HG03439 (cell line): ENCODE results near the gene NEGR1.
A peak's percentile ranks its signal among the peaks of the same experiment; 100 is the strongest.

ENCODE experiments used
- ATAC-seq: cut with Tn5 transposase; IDR thresholded peaks from one replicate; pipeline ENCODE4 v1.9.1; 2021; ENCODE audit warnings: mild to moderate bottlenecking, moderate library complexity; ENCODE audit not compliant: unreplicated experiment

The NEGR1 gene

DNA sequence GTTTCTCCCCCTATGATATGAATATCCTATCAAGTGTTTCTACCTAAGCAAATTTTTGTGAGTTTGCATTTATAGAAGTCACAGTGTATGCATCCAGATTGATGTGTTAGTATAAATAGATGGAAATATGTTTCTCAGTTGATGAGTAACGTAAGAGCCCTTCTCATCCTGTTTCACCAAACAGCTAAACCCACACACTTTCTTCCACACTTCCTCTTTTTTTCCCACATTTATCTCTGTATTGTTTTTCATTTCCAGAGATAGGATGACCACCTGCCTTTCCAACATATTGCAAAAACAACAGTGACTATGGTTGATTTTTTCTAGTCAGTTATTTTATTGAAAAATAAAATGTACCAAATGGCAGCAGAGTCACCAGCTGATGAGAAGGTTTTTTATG is 490.1 kb downstream of the NEGR1 start:
- no peak for ATAC-seq

DNA sequence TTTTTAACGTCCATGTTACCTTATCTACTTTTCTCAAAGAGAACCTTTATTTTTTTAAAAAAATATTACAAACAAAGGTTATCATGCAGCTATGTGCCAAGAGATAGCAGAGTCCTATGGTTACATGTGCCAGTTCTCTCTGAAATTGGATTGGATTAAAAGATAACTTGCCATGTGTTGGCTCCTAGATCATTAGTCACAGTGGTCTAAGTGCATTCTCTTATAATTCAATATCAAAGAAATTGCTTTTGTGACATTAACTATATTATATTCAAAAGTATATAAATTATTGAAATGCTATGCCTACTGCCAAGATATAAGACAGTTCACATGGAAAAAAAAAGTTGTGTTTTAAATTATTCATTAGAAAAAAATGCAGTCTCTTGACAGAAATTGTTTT is 494.2 kb downstream of the NEGR1 start:
- ATAC-seq, result no peak

DNA sequence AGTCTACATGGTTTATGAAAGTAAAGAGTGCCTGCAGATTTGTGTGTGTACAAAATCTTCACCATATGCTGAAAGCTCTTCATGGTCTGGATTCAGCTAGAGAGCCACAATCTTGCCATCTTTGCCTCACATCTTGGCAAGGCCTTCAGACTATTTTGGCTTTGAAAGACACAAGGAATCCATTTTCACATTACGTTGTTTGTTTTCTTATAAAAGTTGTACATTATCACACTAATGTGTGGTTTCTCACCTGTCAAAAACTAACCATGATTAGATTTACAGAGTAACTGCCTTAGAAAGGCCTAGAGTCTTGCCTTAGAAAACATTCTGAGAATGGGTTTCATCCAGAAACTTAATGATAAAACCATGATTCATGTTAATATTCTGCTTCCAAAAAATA is 494.6 kb downstream of the NEGR1 start:
- ATAC-seq, result no peak

DNA sequence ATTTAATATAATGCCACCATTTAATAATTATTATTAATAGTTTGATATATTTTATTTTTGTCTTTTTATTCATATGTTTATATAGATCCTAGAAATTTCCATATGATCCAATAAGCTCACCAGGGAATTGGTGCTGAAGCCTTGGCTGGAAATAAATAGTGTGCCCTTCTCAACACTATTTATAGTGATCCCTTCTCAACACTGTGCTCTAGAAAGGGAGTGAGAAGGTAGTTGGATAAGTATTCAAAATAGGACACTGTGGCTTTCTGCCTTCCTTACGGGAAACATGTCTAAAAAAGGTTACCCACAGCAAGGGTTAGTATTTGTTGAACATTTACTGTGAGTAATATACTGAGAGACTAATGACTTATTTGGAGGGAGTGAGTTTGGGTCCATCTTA is 496.1 kb downstream of the NEGR1 start:
- ATAC-seq, result no peak

DNA sequence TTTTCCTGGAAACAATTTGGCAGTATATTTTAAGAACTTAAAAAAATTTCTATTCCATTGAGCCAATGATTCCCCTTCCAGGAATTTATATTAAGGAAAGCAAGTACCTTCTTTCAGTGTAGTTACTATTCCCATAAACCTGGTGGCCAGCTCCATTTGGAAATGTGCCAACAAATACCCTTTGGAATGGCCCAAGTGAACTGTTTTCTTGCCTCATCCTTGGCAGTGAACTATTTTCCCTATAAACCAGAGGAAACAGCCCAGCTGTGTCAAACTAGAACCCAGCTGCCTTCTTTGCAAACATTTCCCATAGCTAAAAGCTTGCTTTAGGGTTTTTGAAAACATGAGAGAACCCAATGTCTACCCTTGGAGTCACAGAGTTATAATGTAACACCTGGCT is 496.9 kb downstream of the NEGR1 start:
- no peak for ATAC-seq

DNA sequence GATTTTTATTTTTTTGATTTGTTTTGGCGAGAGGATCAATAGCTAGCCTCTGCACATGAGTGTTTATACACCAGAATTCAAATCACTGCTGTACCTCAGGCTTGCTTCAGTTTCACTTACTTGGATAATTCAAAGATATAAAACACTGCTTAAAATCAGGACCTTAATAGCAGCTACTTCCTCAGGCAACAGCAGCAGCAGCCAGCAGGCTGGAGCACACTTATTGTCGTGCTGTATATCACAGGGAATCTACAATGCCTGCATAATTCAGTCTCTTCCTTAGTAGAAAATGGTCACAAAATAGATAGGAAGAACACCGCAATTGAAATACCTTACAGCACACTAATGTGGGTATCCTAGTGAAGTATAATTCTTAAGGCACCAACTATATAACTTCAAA is 497.3 kb downstream of the NEGR1 start:
- no peak for ATAC-seq

DNA sequence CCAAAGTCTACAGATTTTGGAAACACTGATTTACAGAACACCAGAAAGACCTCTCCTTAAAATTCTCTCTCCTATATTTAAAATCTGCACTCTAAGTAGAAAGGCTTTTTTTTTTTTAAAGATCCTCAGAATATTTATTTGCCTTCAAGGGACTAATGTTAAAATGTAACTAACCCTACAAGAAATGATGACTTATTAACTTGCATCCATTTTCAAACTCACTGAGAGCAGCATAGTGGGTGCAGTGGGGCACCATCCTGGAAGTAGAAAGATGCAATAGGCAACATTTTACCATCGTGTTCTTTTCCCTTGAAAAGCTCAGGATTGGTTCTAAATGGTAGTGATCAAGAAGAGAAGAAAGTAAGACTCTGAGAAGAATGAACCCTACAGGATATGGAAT is 498.1 kb downstream of the NEGR1 start:
- ATAC-seq, result no peak

DNA sequence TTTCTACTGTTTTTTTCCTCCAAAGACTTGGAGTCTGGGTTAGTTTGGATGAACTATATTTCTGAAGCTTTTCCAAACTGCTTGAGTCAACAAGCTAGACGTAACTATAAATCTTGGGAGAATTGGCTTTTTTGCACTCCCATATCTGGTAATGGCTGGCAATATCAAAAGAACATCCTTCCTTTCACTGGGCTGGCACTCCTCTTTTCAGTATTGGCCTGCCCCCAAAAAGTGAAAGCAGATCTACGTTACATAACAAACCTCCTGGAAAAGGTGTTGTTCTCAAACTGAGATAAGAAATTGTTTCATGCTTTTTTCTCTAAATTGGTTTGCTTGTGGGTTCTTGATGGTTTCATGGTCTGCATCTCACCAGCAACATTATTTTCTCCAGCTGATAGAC is 499.3 kb downstream of the NEGR1 start:
- no peak for ATAC-seq

DNA sequence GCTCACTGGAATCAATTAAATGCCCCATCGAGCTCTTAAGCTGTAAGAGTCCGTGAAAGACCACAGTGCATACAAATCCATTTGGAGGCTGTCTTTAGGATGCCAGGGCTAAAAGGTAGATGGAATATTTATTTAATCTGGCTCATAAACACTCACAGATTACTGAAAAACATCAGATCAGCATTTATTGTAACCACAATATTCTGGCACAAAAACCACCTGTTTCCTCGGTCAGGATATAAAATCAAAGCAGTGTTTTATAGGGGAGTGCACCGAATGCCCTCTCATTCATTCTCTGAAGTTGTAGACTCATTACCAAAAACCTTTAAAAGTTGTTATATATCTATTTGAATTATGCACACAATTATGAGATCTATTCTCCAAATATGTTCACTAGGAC is 500.9 kb downstream of the NEGR1 start:
- ATAC-seq, result no peak

DNA sequence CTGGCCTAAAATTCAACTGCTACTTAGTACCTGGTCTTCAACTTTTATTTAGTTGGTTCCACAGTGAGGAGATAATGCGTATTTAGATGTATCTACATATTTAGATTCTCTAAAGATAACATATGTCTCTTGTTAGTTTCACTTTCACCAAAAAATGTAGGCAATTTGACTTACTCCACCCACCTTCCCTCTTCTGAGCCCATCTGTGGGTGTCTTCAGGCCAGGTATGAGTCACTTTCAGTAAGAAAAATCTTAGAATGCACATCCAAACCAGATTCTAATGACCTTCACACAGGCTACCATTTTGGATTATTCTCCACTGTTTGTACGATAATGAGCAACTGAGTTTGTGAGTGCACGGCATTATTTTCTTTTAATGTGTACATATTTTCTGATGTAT is 501.7 kb downstream of the NEGR1 start:
- peak; percentile 89 for ATAC-seq

DNA sequence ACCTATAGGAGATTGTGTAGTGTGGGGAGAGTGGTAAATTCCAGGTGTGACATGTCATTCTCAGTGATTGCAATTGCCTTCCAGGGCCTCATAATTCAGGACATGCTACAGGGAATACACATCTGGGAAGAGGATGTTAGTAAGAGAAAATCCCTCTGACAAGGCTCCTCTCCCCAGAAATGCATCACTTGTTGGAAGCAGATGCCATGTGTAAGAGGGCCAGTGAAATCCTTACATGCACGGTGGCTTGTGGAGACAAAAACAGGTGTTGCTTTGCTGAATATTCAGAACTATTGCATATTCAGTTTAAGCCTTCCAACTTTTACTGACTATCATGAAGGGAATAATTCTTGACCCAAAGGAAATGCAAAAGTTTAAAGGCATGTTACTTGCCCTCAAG is 503.4 kb downstream of the NEGR1 start:
- ATAC-seq, result no peak

DNA sequence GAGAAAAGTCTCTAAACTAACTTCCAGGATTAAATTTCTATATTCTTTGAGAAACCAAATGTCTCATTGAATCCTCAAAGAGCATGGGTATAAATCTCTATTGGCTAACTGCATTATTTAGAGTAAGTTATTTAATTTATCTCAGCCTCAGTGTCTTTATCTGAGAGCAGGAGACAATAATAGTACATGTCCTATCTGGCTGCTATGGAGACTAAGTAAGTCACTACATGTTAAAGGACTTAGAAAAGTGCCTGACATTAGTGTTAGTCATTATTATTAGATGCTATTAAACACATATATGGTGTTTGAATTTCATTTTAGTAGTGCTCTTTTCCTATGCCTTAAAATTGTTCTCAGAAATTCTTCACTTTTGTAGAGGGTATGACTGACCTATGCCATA is 505.2 kb downstream of the NEGR1 start:
- ATAC-seq, result no peak

DNA sequence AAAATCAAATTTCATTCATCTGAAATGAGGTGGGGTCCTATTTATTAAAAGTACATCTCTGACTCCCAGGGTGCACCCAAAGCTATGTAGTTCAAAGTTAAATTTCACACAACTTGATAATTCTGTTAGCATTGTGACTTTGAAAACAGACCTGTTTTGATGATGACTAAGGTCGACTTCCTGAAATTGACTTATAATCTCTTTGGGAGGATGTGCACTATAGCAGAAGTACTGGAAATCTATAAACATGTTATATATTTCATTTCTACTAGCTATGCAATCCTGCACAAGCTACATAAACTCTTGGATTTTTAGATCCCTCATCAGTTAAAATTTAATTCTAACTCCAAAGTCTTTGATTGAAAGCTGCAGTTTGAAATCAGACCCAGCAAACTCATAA is 507.6 kb downstream of the NEGR1 start:
- ATAC-seq, result no peak

DNA sequence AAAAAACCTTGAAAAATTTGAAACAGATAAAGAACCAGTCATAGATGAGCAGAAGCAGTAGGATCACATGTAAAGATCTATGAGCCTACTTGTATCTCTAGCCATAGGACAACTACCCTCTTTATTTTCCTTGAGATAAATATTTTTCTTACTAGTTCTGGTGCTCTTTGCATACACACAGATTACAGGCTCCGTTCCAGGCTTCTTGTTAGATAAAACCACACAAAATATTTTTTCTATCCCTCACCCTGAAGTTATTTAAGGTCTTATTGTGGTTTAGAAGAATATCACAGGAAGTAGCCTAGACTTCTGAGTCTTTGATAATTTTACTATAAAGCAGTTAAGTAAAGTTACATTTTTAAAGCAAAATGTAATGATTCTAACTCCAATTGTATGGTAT is 512.2 kb downstream of the NEGR1 start:
- no peak for ATAC-seq

DNA sequence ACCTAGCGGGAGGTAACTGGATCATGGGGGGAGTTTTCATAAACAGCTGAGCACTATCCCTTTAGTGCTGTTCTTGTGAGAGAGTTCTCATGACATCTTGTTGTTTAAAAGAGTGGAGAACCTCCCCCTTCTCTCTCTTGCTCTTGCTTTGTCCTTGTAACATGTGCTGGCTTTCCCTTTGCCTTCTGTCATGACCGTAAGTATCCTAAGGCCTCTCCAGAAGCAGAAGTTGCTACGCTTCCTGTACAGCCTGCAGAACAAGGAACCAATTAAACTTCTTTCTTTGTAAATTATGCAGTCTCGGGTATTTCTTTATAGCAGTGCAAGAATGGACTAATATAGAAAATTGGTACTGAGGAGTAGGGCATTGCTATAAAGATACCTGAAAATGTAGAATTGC is 515.6 kb downstream of the NEGR1 start:
- ATAC-seq, result no peak

DNA sequence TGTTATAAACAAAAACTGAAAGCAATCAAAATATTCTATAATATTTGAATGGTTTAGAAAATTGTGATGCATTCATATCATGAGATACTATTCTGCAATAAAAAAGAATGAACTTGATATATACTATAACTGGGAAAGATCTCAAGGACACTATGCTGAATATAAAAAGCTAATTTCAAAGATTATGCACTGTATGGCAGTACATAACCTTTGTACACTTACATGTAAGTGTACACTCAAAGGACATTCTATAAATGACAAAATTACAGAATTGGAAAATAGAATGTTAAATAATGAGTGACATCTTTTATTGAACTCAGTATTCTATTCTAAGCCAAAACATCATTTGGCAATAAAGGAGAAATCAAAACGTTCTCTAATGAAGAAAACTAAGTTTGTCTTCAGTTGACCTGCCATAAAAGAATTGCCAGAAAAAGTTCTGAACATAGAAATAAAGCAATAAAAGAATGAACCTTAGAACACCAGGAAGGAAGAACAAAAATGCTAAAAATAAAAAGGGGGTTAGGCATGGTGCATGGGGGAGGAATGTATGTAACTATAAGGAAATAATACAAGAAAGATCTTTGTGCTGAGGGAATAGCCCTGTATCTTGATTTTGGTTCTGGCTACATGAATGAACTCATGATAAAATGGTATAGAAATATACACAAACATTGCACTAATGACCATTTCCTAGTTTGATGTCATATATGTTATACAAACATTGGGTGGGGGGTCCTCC is 519.7 kb downstream of the NEGR1 start:
- ATAC-seq, result no peak

DNA sequence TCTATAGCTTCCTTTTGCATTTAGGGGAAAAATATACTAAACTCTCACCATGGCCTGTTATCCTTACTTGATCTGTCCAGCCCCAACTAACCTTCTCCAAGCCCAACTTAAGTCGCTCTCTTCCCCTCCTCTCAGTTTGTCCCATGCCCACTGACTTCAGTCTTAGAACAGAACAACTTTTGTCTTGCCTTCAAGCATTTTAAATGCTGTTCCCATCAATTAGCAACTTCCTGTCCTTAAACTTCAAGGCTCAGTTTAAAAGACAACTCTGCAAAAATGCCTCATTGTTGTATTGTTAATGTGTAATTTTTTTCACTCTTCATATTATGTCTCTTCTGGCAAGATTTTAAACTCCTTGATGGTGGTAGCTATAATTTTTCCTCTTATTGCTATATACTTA is 526.9 kb downstream of the NEGR1 start:
- ATAC-seq, result no peak

DNA sequence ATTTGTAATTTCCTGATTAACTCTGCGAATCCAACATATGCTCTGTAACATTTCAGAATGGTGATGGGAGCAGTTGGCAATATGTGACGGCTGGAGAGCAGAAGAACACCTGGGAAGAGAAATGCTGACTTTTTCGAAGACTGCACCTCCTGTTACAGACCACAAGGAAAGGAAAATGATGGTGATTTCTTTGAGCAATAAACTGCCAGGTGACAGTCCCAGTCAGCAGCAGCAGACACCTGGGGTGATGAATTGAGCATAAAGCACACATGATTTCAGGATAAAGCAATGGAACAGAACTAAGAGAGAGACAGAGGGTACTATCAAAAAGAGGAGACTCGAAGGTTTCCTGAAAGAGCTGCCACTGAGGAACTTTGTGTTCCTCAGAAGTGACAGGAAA is 528.6 kb downstream of the NEGR1 start:
- no peak for ATAC-seq

DNA sequence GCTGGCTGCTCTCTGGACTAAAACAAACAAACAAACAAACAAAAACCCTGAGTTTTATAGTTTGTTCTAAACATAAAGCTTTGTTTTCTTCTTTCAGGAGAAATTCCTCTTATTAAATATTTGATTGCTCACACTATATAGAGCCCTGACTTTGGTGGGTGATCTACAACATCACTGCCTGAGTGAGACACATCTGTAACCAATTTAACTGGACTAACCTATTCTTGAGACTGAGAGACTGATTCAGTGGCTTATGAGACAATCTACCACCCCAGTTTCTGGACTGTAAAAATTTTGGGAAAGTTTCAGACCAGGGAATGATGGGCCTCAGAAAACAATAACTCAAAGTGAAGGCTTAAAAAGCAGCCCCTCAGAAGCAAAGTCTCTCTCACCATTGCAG is 537.0 kb downstream of the NEGR1 start:
- ATAC-seq, result no peak

DNA sequence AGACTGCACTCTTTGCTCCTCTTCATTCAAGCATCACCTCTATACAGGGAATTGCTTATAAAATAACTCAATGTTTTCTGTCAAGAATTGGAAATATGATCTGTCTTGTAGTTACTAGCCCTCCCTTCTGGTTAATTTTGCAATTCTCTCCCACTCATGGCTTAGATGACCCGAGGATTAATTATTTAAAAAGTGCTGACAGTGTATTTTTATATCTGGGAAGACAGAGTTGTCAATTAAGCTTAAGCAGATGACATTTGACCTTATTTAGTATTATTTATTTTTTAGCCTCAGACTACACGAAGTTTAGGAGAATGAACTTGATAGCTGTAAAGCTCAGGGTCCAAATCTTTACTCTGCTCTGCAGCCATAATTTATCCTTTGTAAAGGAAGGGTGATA is 538.5 kb downstream of the NEGR1 start:
- no peak for ATAC-seq

DNA sequence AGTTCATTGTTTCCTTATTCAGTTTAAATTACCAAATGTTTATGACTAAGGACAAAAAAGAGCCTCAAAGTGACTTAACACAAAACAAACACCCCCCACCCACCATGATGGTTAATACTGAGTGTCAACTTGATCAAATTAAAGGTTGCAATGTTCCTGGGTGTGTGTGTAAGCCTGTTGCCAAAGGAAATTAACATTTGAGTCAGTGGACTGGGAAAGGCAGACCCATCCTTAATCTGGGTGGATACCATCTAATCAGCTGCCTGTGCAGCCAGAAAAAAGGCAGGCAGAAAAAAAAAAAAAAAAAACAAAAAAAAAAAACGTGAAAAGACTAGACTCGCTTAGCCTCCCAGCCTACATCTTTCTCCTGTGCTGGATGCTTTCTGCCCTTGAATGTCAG is 543.4 kb downstream of the NEGR1 start:
- ATAC-seq, result no peak

DNA sequence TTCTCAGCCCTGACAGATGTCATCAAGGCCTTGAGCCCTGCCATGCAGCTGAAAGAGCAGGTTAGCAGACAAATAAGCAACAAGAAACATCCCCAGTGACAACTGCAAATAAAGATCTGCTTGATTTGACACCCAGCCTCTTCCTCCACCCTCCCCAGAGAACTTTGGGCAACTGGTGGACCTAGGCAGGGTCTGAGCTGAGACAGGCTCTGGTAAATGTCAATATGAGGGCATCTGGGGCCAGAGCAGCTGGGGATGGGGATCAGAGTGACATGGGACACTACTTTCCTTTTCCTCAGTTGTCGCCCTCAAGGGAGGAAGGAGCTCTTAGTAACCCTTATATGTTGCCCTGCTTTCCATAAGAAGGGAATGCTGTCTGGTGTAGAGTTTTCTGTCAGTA is 544.1 kb downstream of the NEGR1 start:
- no peak for ATAC-seq

DNA sequence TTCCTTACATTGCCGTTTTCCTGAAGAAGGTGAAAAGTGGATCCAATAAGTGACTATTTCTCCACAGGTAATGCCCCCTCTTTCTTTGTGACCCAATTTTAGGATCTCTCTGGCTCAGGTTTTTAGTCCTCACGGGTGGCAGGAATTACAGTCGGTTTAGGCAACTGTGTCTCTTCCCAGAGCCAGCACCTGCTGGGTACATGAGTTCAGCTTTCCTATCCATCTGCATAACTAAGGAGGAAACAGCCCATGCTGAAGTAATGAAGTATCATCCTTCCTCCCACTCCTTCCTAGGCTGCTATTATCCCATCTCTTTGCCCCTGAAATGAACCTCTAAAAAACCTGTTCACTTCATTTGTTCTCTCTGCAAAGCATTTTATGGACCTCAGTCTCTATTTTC is 544.6 kb downstream of the NEGR1 start:
- no peak for ATAC-seq
